ENCODE measurements around the gene ROR1.
"Not testable (repeated sequence)": the region's sequence is repeated elsewhere in the genome, so short reads cannot be mapped to it uniquely, and the experiment has no call there.

The ROR1 gene

GRCh38 chr1:63794354-63794753 lies 20.5 kb downstream of the ROR1 start:
- no peak for DNase-seq

GRCh38 chr1:63794939-63795378 lies 21.1 kb downstream of the ROR1 start:
- DNase-seq, result peak; percentile 55

- DNase-seq, result no peak
Measured at GRCh38 chr1:63795455-63795854, 21.6 kb downstream of the ROR1 start.

- peak; percentile 30 for DNase-seq
Measured at GRCh38 chr1:63797056-63797726, 23.4 kb downstream of the ROR1 start.

- DNase-seq, result no peak
Measured at GRCh38 chr1:63798284-63798683, 24.5 kb downstream of the ROR1 start.

GRCh38 chr1:63799307-63799706 lies 25.5 kb downstream of the ROR1 start:
- peak; percentile 8 for DNase-seq

- DNase-seq, result peak; percentile 57
Measured at GRCh38 chr1:63799820-63800219, 26.0 kb downstream of the ROR1 start.

- DNase-seq, result no peak
Measured at GRCh38 chr1:63802109-63802508, 28.3 kb downstream of the ROR1 start.

GRCh38 chr1:63804829-63805484 lies 31.1 kb downstream of the ROR1 start:
- DNase-seq, result no peak

- no peak for DNase-seq
Measured at GRCh38 chr1:63807046-63807445, 33.2 kb downstream of the ROR1 start.

GRCh38 chr1:63810936-63811469 lies 37.2 kb downstream of the ROR1 start:
- DNase-seq, result no peak

GRCh38 chr1:63812071-63812700 lies 38.4 kb downstream of the ROR1 start:
- no peak for DNase-seq

- no peak for DNase-seq
Measured at GRCh38 chr1:63813829-63814277, 40.0 kb downstream of the ROR1 start.

GRCh38 chr1:63816217-63816815 lies 42.5 kb downstream of the ROR1 start:
- DNase-seq, result not testable (repeated sequence)

GRCh38 chr1:63817152-63817667 lies 43.4 kb downstream of the ROR1 start:
- DNase-seq, result peak; percentile 12

GRCh38 chr1:63817700-63818099 lies 43.9 kb downstream of the ROR1 start:
- no peak for DNase-seq

- no peak for DNase-seq
Measured at GRCh38 chr1:63818567-63819325, 44.9 kb downstream of the ROR1 start.

- no peak for DNase-seq
Measured at GRCh38 chr1:63819795-63820194, 46.0 kb downstream of the ROR1 start.

GRCh38 chr1:63821091-63822005 lies 47.5 kb downstream of the ROR1 start:
- peak; percentile 28 for DNase-seq

GRCh38 chr1:63822540-63822939 lies 48.7 kb downstream of the ROR1 start:
- no peak for DNase-seq

- no peak for DNase-seq
Measured at GRCh38 chr1:63824451-63824850, 50.6 kb downstream of the ROR1 start.

Data from EL (cell line).